ENCODE measurements around the gene INHBE.

INHBE gene

GRCh38 chr12:57470970-57471656 is 16.0 kb downstream of the INHBE start:
- DNase-seq (ENCODE audit: low spot score) = no peak
- in situ Hi-C loops (cut with MboI; ENCODE audit: low pct_unique_long_range_greater_than_20kb, low sequenced_read_pairs, unreplicated experiment) = no loop called here
- no peak for TF ChIP-seq CTCF (IDR thresholded peaks at IDR 0.05; ENCODE audit: extremely low read depth, insufficient read depth, missing control alignments)

- no peak for DNase-seq (ENCODE audit: low spot score)
- in situ Hi-C loops (cut with MboI; ENCODE audit: low pct_unique_long_range_greater_than_20kb, low sequenced_read_pairs, unreplicated experiment) = no loop called here
- TF ChIP-seq CTCF (IDR thresholded peaks at IDR 0.05; ENCODE audit: extremely low read depth, insufficient read depth, missing control alignments) = no peak
Observed at GRCh38 chr12:57471661-57472060, 16.6 kb downstream of the INHBE start.

- DNase-seq (ENCODE audit: low spot score) = no peak
- in situ Hi-C loops (cut with MboI; ENCODE audit: low pct_unique_long_range_greater_than_20kb, low sequenced_read_pairs, unreplicated experiment) = no loop called here
- TF ChIP-seq CTCF (IDR thresholded peaks at IDR 0.05; ENCODE audit: extremely low read depth, insufficient read depth, missing control alignments) = no peak
Observed at GRCh38 chr12:57472391-57472790, 17.3 kb downstream of the INHBE start.

DNA sequence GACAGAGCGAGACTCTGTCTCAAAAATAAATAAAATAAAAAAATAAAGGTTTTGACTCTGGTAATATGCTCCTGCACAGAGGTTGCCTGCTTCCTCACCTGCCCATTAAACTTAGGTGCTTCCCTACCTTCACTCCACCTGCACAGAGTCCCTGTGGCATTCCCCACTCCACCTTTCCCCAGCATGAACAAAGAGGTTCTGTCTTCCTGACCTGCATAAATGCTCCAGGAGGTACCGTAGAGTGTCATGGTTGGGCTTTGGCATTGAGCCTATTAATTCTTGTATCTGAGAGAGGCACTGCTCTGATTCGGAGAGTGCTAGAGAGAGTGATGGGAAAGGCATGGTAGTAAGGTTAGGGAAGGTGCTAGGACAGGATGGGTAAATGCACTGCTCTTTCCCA is 18.3 kb downstream of the INHBE start:
- no peak for TF ChIP-seq CTCF (IDR thresholded peaks at IDR 0.05; ENCODE audit: extremely low read depth, insufficient read depth, missing control alignments)
- in situ Hi-C loops (cut with MboI; ENCODE audit: low pct_unique_long_range_greater_than_20kb, low sequenced_read_pairs, unreplicated experiment) = no loop called here
- DNase-seq (ENCODE audit: low spot score) = no peak

DNA sequence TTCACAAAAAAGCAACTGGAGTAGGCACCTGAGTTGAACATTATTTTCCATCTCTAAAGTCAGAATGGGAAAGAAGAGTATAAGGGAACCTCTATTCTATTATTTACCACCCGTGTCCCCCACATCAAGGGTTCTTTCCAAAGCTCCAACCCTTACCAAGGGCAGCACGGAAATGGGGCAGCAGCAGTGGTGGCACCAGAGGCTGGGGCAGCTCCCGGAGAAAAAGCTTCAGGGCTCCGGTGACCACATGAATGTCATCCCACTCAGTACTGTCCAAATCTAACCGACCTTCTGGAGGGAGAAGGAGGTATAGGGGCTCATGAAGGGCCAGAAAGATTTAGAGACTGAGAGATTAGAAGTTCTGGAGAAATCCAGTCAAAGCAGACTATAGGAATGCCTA is 18.8 kb downstream of the INHBE start:
- no peak for DNase-seq (ENCODE audit: low spot score)
- TF ChIP-seq CTCF (IDR thresholded peaks at IDR 0.05; ENCODE audit: extremely low read depth, insufficient read depth, missing control alignments) = no peak
- in situ Hi-C loops (cut with MboI; ENCODE audit: low pct_unique_long_range_greater_than_20kb, low sequenced_read_pairs, unreplicated experiment) = no loop called here

- in situ Hi-C loops (cut with MboI; ENCODE audit: low pct_unique_long_range_greater_than_20kb, low sequenced_read_pairs, unreplicated experiment) = no loop called here
- no peak for DNase-seq (ENCODE audit: low spot score)
- TF ChIP-seq CTCF (IDR thresholded peaks at IDR 0.05; ENCODE audit: extremely low read depth, insufficient read depth, missing control alignments) = no peak
Observed at GRCh38 chr12:57474430-57474829, 19.3 kb downstream of the INHBE start.
